Left ventricle myocardium inferior (tissue), 1 donor: ENCODE data around the gene BUB3. TPM values are rescaled to one million over a fixed set of nuclear protein-coding genes. Genes with fewer than 3 reads are reported as not detected.

ENCODE experiments used
- DNase-seq: peaks from one replicate; pipeline ENCODE4 v3.0.0-alpha.2; 2020
- H3K27ac ChIP-seq: fragments of 200-600 bp; replicated peaks from 2 replicates; pipeline ENCODE4 v1.8.0; 2021
- H3K27me3 ChIP-seq: fragments of 200-600 bp; 2 replicates; pipeline ENCODE4 v1.8.0; 2021; ENCODE audit warnings: low read depth
- H3K36me3 ChIP-seq: fragments of 200-600 bp; 2 replicates; pipeline ENCODE4 v1.8.0; 2021
- H3K4me1 ChIP-seq: fragments of 200-600 bp; 2 replicates; pipeline ENCODE4 v1.8.0; 2021
- H3K4me3 ChIP-seq: fragments of 200-600 bp; 2 replicates; pipeline ENCODE4 v1.8.0; 2021; ENCODE audit warnings: mild to moderate bottlenecking, moderate library complexity
- H3K9me3 ChIP-seq: fragments of 200-600 bp; replicated peaks from 2 replicates; pipeline ENCODE4 v1.8.0; 2021
- CTCF ChIP-seq: fragments of 200-600 bp; IDR thresholded peaks from 2 replicates; pipeline ENCODE4 v1.8.0; 2021; ENCODE audit warnings: antibody characterized with exemption, mild to moderate bottlenecking, borderline replicate concordance
- intact Hi-C: fragments of 100-400 bp; cut with micrococcal nuclease; formaldehyde crosslinking; loops from one replicate; pipeline ENCODE4 v1.11.0; 2022
- long read RNA-seq: library from polyadenylated mRNA; unstranded; transcript quantifications from one replicate; pipeline ENCODE4 v2.0.0, GENCODE V29; 2021
- total RNA-seq: library from RNA; stranded (reverse); fragmentation: NEBNext Ultra II Directional; extraction: Animal tissue kit (Norgen Biotek cat#: 25700); gene quantifications from one replicate; pipeline ENCODE4 v1.2.1, GENCODE V29; 2021
- donor health status: DM: no; HTN: yes; CAD: no; lungs with severe emphysema.

BUB3 gene, protein sequence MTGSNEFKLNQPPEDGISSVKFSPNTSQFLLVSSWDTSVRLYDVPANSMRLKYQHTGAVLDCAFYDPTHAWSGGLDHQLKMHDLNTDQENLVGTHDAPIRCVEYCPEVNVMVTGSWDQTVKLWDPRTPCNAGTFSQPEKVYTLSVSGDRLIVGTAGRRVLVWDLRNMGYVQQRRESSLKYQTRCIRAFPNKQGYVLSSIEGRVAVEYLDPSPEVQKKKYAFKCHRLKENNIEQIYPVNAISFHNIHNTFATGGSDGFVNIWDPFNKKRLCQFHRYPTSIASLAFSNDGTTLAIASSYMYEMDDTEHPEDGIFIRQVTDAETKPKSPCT
- total RNA-seq = 33.5 TPM
- long read RNA-seq, full-length matches to known transcripts = 46 of 56 reads
- long read RNA-seq, partial matches to known transcripts = 10 of 56 reads
- long read RNA-seq, other reads (novel, unspliced or antisense) = 0 of 56 reads

DNA sequence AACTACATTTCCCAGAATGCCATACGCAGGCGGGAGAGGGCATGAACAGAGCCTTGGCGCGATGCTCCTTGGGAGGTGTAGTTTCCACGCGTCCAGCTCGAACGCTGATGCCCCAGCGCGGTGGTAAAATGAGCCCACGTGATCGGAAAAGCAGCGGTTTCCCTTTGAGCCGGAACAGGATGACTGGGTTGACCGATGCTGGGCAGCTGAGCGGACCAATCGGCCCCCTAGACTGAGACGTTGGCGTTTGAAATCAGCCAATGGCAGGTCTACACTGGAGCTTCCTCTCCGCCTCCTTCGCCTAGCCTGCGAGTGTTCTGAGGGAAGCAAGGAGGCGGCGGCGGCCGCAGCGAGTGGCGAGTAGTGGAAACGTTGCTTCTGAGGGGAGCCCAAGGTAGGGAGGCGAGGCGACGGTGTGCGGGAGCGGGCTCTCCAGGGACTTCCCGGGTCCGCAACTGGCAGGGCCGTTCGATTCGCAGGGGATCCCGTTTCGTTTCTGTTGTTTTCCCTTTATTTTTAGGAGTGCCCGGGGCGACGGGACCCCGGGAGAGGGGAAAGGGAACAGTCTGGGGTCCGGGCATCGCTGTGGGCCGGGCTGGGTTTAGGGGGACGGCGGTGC, at the start of gene BUB3:
Gene BUB3, plus strand, starts transcription at position 311 of the 619 bp plus-strand sequence. CDS start 516 bp downstream, outside the sequence.
- intact Hi-C loops = no loop called here
- H3K4me3 ChIP-seq = peak within 1 kb of the TSS; percentile 98
- DNase-seq = peak; percentile 98
- peaks cover 36% of the 10 kb centered on the region for H3K36me3 ChIP-seq
- H3K9me3 ChIP-seq = no peaks in the 10 kb centered on the region
- peaks cover 57% of the 10 kb centered on the region for H3K4me1 ChIP-seq
- TF ChIP-seq CTCF = peak; percentile 59
- peak within 1 kb of the TSS; percentile 94 for H3K27ac ChIP-seq
- peaks cover 44% of the 10 kb centered on the region for H3K27me3 ChIP-seq

GRCh38 chr10:123109466-123109865, 44.7 kb upstream of the BUB3 start:
- Histone ChIP-seq H3K9me3 (no peaks in the 10 kb centered on the region), H3K27me3 (peaks cover 87% of the 10 kb centered on the region), H3K4me1 (no peaks in the 10 kb centered on the region), H3K27ac (no peak overlapping the region), H3K36me3 (no peaks in the 10 kb centered on the region), H3K4me3 (no peak overlapping the region)
- no peak for TF ChIP-seq CTCF
- intact Hi-C loops = no loop called here
- no peak for DNase-seq

- H3K27me3 ChIP-seq = peaks cover 96% of the 10 kb centered on the region
- TF ChIP-seq CTCF = no peak
Observed at GRCh38 chr10:123117644-123118417, 36.4 kb upstream of the BUB3 start.

DNA sequence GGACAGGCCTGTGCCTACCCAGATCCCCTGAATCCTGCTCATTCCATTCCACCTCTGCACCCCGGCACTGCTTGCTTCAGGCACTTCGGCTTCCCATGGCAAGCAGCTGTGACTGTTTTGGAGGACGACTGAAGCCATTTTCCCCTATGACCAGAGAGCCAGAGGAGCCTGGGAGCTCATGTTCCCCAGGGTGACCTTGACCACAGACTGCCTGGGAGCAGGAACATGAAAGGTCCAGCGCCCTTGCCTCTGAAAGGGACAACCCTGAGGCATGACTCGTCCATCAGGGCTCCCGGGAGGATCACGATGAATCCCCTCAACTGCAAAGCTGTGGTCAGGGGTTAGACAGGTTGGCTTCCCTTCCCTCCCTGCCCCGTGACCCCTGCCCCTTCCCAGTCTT, 35.1 kb upstream of the BUB3 start:
- peaks cover 96% of the 10 kb centered on the region for H3K27me3 ChIP-seq
- no peaks in the 10 kb centered on the region for H3K36me3 ChIP-seq
- no peaks in the 10 kb centered on the region for H3K9me3 ChIP-seq
- H3K4me1 ChIP-seq = no peaks in the 10 kb centered on the region
- no peak for TF ChIP-seq CTCF
- DNase-seq = no peak
- no peak overlapping the region for H3K27ac ChIP-seq
- no peak overlapping the region for H3K4me3 ChIP-seq
- intact Hi-C loops = no loop called here

More at GRCh38 chr10:123117644-123118417, 36.4 kb upstream of the BUB3 start:
- no peak for DNase-seq
- no peak overlapping the region for H3K27ac ChIP-seq
- H3K4me3 ChIP-seq = no peak overlapping the region
- no peaks in the 10 kb centered on the region for H3K9me3 ChIP-seq
- H3K36me3 ChIP-seq = no peaks in the 10 kb centered on the region
- H3K4me1 ChIP-seq = no peaks in the 10 kb centered on the region
- intact Hi-C loops = no loop called here

DNA sequence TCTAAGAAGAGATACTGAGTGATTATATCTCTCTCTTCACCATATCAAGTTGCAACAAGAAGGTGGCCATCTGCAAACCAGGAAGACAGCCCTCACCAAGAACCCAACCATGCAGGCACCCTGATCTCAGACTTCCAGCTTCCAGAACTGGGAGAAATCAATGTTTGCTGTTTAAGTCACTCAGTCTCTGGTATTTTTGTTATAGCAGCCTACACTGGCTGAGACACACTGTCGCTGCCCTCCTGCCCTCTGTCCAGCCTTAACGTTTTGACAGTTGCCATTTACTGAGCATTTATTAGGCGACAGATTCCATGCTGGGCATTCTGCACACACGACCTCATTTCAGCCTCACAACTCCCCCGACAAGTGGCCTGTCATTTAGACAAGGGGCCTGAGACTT, 28.0 kb upstream of the BUB3 start:
- no peak for DNase-seq
- H3K4me1 ChIP-seq = no peaks in the 10 kb centered on the region
- H3K27ac ChIP-seq = no peak overlapping the region
- TF ChIP-seq CTCF = no peak
- H3K36me3 ChIP-seq = no peaks in the 10 kb centered on the region
- intact Hi-C loops = no loop called here
- peaks cover 99% of the 10 kb centered on the region for H3K27me3 ChIP-seq
- peaks cover 7% of the 10 kb centered on the region for H3K9me3 ChIP-seq
- no peak overlapping the region for H3K4me3 ChIP-seq
